Spinal cord (tissue), 10 donors: ENCODE results near the gene PRR36. TPM values are rescaled to one million over a fixed set of nuclear protein-coding genes. Genes with fewer than 3 reads are reported as not detected.

Source experiments
- DNase-seq, 6 donors: peaks; one replicate each; pipeline versions ENCODE4 v3.0.0 to v3.0.0-alpha.2; 2013 to 2015; ENCODE audit warnings: low spot score in 6 of 6, low read depth in 4 of 6
- H3K27ac ChIP-seq: one replicate; pipeline ENCODE4 v1.5.1; 2013; ENCODE audit warnings: low read depth, low read length, control low read depth
- H3K27me3 ChIP-seq: one replicate; pipeline ENCODE4 v1.6.1; 2013; ENCODE audit warnings: low read length; ENCODE audit not compliant: control insufficient read depth, insufficient read depth
- H3K36me3 ChIP-seq: one replicate; pipeline ENCODE4 v1.6.1; 2013; ENCODE audit warnings: low read length; ENCODE audit not compliant: control insufficient read depth, insufficient read depth
- H3K4me1 ChIP-seq: one replicate; pipeline ENCODE4 v1.6.1; 2013; ENCODE audit warnings: low read length; ENCODE audit not compliant: control insufficient read depth, insufficient read depth
- H3K4me3 ChIP-seq: one replicate; pipeline ENCODE4 v1.5.1; 2013; ENCODE audit warnings: low read depth, low read length, control low read depth
- H3K9me3 ChIP-seq: one replicate; pipeline ENCODE4 v1.6.1; 2013; ENCODE audit warnings: low read length; ENCODE audit not compliant: control insufficient read depth, insufficient read depth
- WGBS: methylation state at CpG from one replicate; pipeline ENCODE4 v1.1.5; 2013; ENCODE audit warnings: missing lambda C conversion rate; ENCODE audit not compliant: insufficient coverage; 5-methylcytosine and 5-hydroxymethylcytosine counted together
- polyA plus RNA-seq, 2 donors: library from polyadenylated mRNA; unstranded; fragments of 120-200 nt; gene quantifications; one replicate each; pipeline ENCODE4 v1.2.1, GENCODE V29; 2013; ENCODE audit not compliant: insufficient read length in 2 of 2
- total RNA-seq, 2 donors: library from RNA; depleted of rRNA in 1 of 2; stranded (reverse); fragments of 120-200 nt in 1 of 2; fragments of >200 nt in 1 of 2; gene quantifications; one replicate each; pipeline versions ENCODE4 v1.2.3 to v1.2.4, GENCODE V29; 2013 to 2014
- donor health status: healthy.

Gene PRR36
- total and polyA plus RNA-seq, 4 donors = 1.9 to 59.7 (median 30.9) TPM

GRCh38 chr19:7887408-7888144 is 13.4 kb upstream of the PRR36 start:
- Histone ChIP-seq H3K36me3 (no peaks in the 10 kb centered on the region), H3K4me3 (no peak overlapping the region), H3K27ac (no peak overlapping the region), H3K27me3 (peaks cover 19% of the 10 kb centered on the region), H3K9me3 (no peaks in the 10 kb centered on the region), H3K4me1 (peaks cover 4% of the 10 kb centered on the region)
- 77% methylated on average over 14 of the region's 16 CpGs for WGBS
- no peak for DNase-seq

GRCh38 chr19:7885818-7886217 is 11.6 kb upstream of the PRR36 start:
- Histone ChIP-seq H3K27ac (no peak overlapping the region), H3K4me1 (peaks cover 4% of the 10 kb centered on the region), H3K27me3 (peaks cover 19% of the 10 kb centered on the region), H3K4me3 (no peak overlapping the region), H3K36me3 (no peaks in the 10 kb centered on the region), H3K9me3 (no peaks in the 10 kb centered on the region)
- 76% methylated on average over 5 of the region's 8 CpGs for WGBS
- no peak for DNase-seq

- whole genome bisulfite sequencing = 80% methylated on average over 1 of the region's 2 CpGs
Observed at GRCh38 chr19:7883796-7884570, 9.8 kb upstream of the PRR36 start.

GRCh38 chr19:7883105-7883504 is 8.9 kb upstream of the PRR36 start:
- no peaks in the 10 kb centered on the region for H3K4me1 ChIP-seq
- peaks cover 10% of the 10 kb centered on the region for H3K27me3 ChIP-seq
- H3K9me3 ChIP-seq = no peaks in the 10 kb centered on the region
- no peaks in the 10 kb centered on the region for H3K36me3 ChIP-seq
- no peak overlapping the region for H3K27ac ChIP-seq
- H3K4me3 ChIP-seq = no peak overlapping the region
- 100% methylated on average over 2 of the region's 4 CpGs for WGBS
- DNase-seq = no peak

More at GRCh38 chr19:7883796-7884570, 9.8 kb upstream of the PRR36 start:
- no peak overlapping the region for H3K27ac ChIP-seq
- H3K27me3 ChIP-seq = peaks cover 19% of the 10 kb centered on the region
- no peaks in the 10 kb centered on the region for H3K9me3 ChIP-seq
- peaks cover 4% of the 10 kb centered on the region for H3K4me1 ChIP-seq
- H3K36me3 ChIP-seq = no peaks in the 10 kb centered on the region
- H3K4me3 ChIP-seq = no peak overlapping the region
- DNase-seq = no peak

GRCh38 chr19:7881910-7882309 is 7.7 kb upstream of the PRR36 start:
- Histone ChIP-seq H3K27ac (no peak overlapping the region), H3K9me3 (no peaks in the 10 kb centered on the region), H3K4me3 (no peak overlapping the region), H3K36me3 (no peaks in the 10 kb centered on the region), H3K27me3 (no peaks in the 10 kb centered on the region), H3K4me1 (no peaks in the 10 kb centered on the region)
- 94% methylated on average over 3 of the region's 3 CpGs for WGBS
- DNase-seq = no peak

GRCh38 chr19:7879836-7880235 is 5.6 kb upstream of the PRR36 start:
- H3K27ac ChIP-seq = no peak overlapping the region
- H3K4me3 ChIP-seq = no peak overlapping the region
- 78% methylated on average over 8 of the region's 19 CpGs for WGBS
- no peaks in the 10 kb centered on the region for H3K9me3 ChIP-seq
- H3K27me3 ChIP-seq = no peaks in the 10 kb centered on the region
- no peak for DNase-seq
- H3K36me3 ChIP-seq = no peaks in the 10 kb centered on the region
- H3K4me1 ChIP-seq = peaks cover 2% of the 10 kb centered on the region

- 80% methylated on average over 17 of the region's 18 CpGs for WGBS
- H3K27me3 ChIP-seq = no peaks in the 10 kb centered on the region
- H3K9me3 ChIP-seq = no peaks in the 10 kb centered on the region
- H3K4me1 ChIP-seq = peaks cover 8% of the 10 kb centered on the region
- H3K4me3 ChIP-seq = no peak overlapping the region
- no peak for DNase-seq
- H3K27ac ChIP-seq = no peak overlapping the region
- no peaks in the 10 kb centered on the region for H3K36me3 ChIP-seq
Observed at GRCh38 chr19:7879111-7879807, 5.1 kb upstream of the PRR36 start.

GRCh38 chr19:7877249-7877836 is 3.2 kb upstream of the PRR36 start:
- H3K36me3 ChIP-seq = peaks cover 10% of the 10 kb centered on the region
- H3K27ac ChIP-seq = no peak overlapping the region
- no peaks in the 10 kb centered on the region for H3K9me3 ChIP-seq
- 100% methylated on average over 3 of the region's 6 CpGs for WGBS
- peaks cover 24% of the 10 kb centered on the region for H3K4me1 ChIP-seq
- no peak overlapping the region for H3K4me3 ChIP-seq
- no peak for DNase-seq
- H3K27me3 ChIP-seq = peaks cover 6% of the 10 kb centered on the region

GRCh38 chr19:7874897-7875273 is 695 bp upstream of the PRR36 start:
- no peaks in the 10 kb centered on the region for H3K9me3 ChIP-seq
- H3K27me3 ChIP-seq = peaks cover 6% of the 10 kb centered on the region
- DNase-seq = no peak
- H3K27ac ChIP-seq = no peak overlapping the region
- H3K4me3 ChIP-seq = peak overlapping the region; percentile 52
- H3K36me3 ChIP-seq = peaks cover 29% of the 10 kb centered on the region
- WGBS = 51% methylated on average over 8 of the region's 12 CpGs
- peaks cover 44% of the 10 kb centered on the region for H3K4me1 ChIP-seq
